CD4-positive, alpha-beta memory T cell (primary cell): ENCODE data around the gene ANGPTL8. TPM values are rescaled to one million over a fixed set of nuclear protein-coding genes. Genes with fewer than 3 reads are reported as not detected.

Source experiments
- CTCF ChIA-PET: fragments of 350-600 bp; sonication (Branson Sonifier 250); formaldehyde crosslinking; loops from one replicate; lab custom pipeline; 2021; ENCODE audit warnings: inconsistent platforms; ENCODE audit not compliant: partially characterized antibody; lab: Charles Lee
- POLR2A ChIA-PET: fragments of 350-600 bp; sonication (Branson Sonifier 250); formaldehyde crosslinking; loops from one replicate; lab custom pipeline; 2021; ENCODE audit not compliant: partially characterized antibody; lab: Charles Lee
- DNase-seq, 5 donors: peaks; one replicate each; pipeline versions ENCODE4 v3.0.0 to v3.0.0-alpha.2; 2020 to 2022; ENCODE audit warnings: mixed read lengths in 1 of 5
- H3K27ac ChIP-seq: one replicate; pipeline ENCODE4 v1.7.0; 2013; ENCODE audit warnings: low read depth, low read length
- H3K27me3 ChIP-seq: 2 replicates; pipeline ENCODE4 v1.7.0; 2013; ENCODE audit warnings: mild to moderate bottlenecking, low read length, moderate library complexity; ENCODE audit not compliant: insufficient read depth
- H3K36me3 ChIP-seq: 2 replicates; pipeline ENCODE4 v1.7.0; 2013; ENCODE audit warnings: mild to moderate bottlenecking, low read length, moderate library complexity; ENCODE audit not compliant: insufficient read depth
- H3K4me1 ChIP-seq: 2 replicates; pipeline ENCODE4 v1.7.0; 2013; ENCODE audit warnings: mild to moderate bottlenecking, low read length, moderate library complexity; ENCODE audit not compliant: insufficient read depth
- H3K4me3 ChIP-seq, 2 donors: one replicate each; pipeline ENCODE4 v1.7.0; 2013; ENCODE audit warnings: low read length in 2 of 2, mild to moderate bottlenecking in 1 of 2
- H3K9me3 ChIP-seq, 2 donors: one replicate each; pipeline ENCODE4 v1.7.0; 2013; ENCODE audit warnings: low read length in 2 of 2, control low read depth in 1 of 2; ENCODE audit not compliant: control insufficient read depth in 1 of 2
- H3K27ac Mint-ChIP-seq, 7 donors: one replicate each; pipeline ENCODE4 v1.8.0; 2020 to 2021; ENCODE audit warnings: mixed read lengths in 7 of 7, mild to moderate bottlenecking in 6 of 7, inconsistent platforms in 3 of 7, moderate library complexity in 3 of 7
- H3K27me3 Mint-ChIP-seq, 2 donors: one replicate each; pipeline ENCODE4 v1.8.0; 2020 to 2021; ENCODE audit warnings: mixed read lengths in 2 of 2
- H3K36me3 Mint-ChIP-seq, 2 donors: one replicate each; pipeline ENCODE4 v1.8.0; 2020 to 2021; ENCODE audit warnings: mixed read lengths in 2 of 2, inconsistent platforms in 1 of 2, mild to moderate bottlenecking in 1 of 2
- H3K4me1 Mint-ChIP-seq, 4 donors: one replicate each; pipeline ENCODE4 v1.8.0; 2020 to 2021; ENCODE audit warnings: mixed read lengths in 4 of 4, mild to moderate bottlenecking in 1 of 4
- H3K4me3 Mint-ChIP-seq, 8 donors: one replicate each; pipeline ENCODE4 v1.8.0; 2020 to 2021; ENCODE audit warnings: mixed read lengths in 8 of 8, mild to moderate bottlenecking in 7 of 8, moderate library complexity in 6 of 8, inconsistent platforms in 3 of 8
- H3K9me3 Mint-ChIP-seq, 8 donors: one replicate each; pipeline ENCODE4 v1.8.0; 2020 to 2021; ENCODE audit warnings: mixed read lengths in 8 of 8, mild to moderate bottlenecking in 5 of 8, inconsistent platforms in 3 of 8, moderate library complexity in 1 of 8
- intact Hi-C: fragments of 100-400 bp; cut with micrococcal nuclease; formaldehyde crosslinking; loops from one replicate; pipeline ENCODE4 v1.15.1; 2023
- polyA plus RNA-seq, 2 donors: library from polyadenylated mRNA; unstranded; fragments of 300-500 nt; fragmentation: Illumina TruSeq; gene quantifications; one replicate each; pipeline ENCODE4 v1.2.3, GENCODE V29; 2021
- total RNA-seq, 2 experiments: library from RNA; stranded (reverse); gene quantifications; one replicate each; pipeline ENCODE4 v1.2.3, GENCODE V29; 2021

Gene ANGPTL8
- total and polyA plus RNA-seq, 4 experiments from 2014 or later: not detected

GRCh38 chr19:11281356-11282049, 42.1 kb downstream of the ANGPTL8 start:
- intact Hi-C loops: no loop called here
- Histone ChIP-seq H3K4me3 (no peak overlapping the region), H3K27ac (no peak overlapping the region), H3K27me3 (no peaks in the 10 kb centered on the region), H3K36me3 (no peaks in the 10 kb centered on the region), H3K9me3 (no peaks in the 10 kb centered on the region), H3K4me1 (peaks cover 20% of the 10 kb centered on the region)
- no peak overlapping the region for H3K4me3 Mint-ChIP-seq
- H3K9me3 Mint-ChIP-seq: peaks cover 0 to 22% (median 10%) of the 10 kb centered on the region in 8 donors
- DNase-seq: no peak
- ChIA-PET POLR2A (no interaction called here), CTCF (interaction anchor here (0.5 kb wide), 1 partner anchor 41 kb away, joined by 3 read pairs; no protein-coding TSS in a partner anchor)
- no peak overlapping the region for H3K27ac Mint-ChIP-seq
- H3K36me3 Mint-ChIP-seq: peaks cover 0 to 5% of the 10 kb centered on the region in 2 donors
- H3K27me3 Mint-ChIP-seq: peaks cover 10 to 17% of the 10 kb centered on the region in 2 donors
- peaks cover 7 to 13% (median 11%) of the 10 kb centered on the region in 4 donors for H3K4me1 Mint-ChIP-seq

GRCh38 chr19:11284515-11284914, 45.1 kb downstream of the ANGPTL8 start:
- no peak for DNase-seq
- H3K4me1 Mint-ChIP-seq: peaks cover 6 to 10% (median 8%) of the 10 kb centered on the region in 4 donors
- Histone ChIP-seq H3K4me1 (peaks cover 12% of the 10 kb centered on the region), H3K9me3 (no peaks in the 10 kb centered on the region), H3K27ac (no peak overlapping the region), H3K27me3 (no peaks in the 10 kb centered on the region), H3K4me3 (no peak overlapping the region), H3K36me3 (no peaks in the 10 kb centered on the region)
- H3K9me3 Mint-ChIP-seq: peaks cover 0 to 10% (median 4%) of the 10 kb centered on the region in 8 donors
- POLR2A ChIA-PET: no interaction called here
- no peak overlapping the region for H3K27ac Mint-ChIP-seq
- no peak overlapping the region for H3K4me3 Mint-ChIP-seq
- CTCF ChIA-PET: interaction anchor here (0.8 kb wide), 1 partner anchor 307 kb away, joined by 3 read pairs; no protein-coding TSS in a partner anchor
- H3K27me3 Mint-ChIP-seq: peaks cover 12 to 25% of the 10 kb centered on the region in 2 donors
- peaks cover 0 to 5% of the 10 kb centered on the region in 2 donors for H3K36me3 Mint-ChIP-seq
- intact Hi-C loops: no loop called here

- no peak overlapping the region for H3K27ac Mint-ChIP-seq
- POLR2A ChIA-PET: no interaction called here
Measured at GRCh38 chr19:11286312-11286974, 47.0 kb downstream of the ANGPTL8 start.

GRCh38 chr19:11288349-11288748, 48.9 kb downstream of the ANGPTL8 start:
- Histone ChIP-seq H3K9me3 (no peaks in the 10 kb centered on the region), H3K4me1 (peaks cover 1% of the 10 kb centered on the region), H3K36me3 (no peaks in the 10 kb centered on the region), H3K27ac (no peak overlapping the region), H3K4me3 (no peak overlapping the region), H3K27me3 (no peaks in the 10 kb centered on the region)
- CTCF ChIA-PET: no interaction called here
- Mint-ChIP-seq H3K4me3 (no peak overlapping the region), H3K36me3 (no peaks in the 10 kb centered on the region), H3K27ac (no peak overlapping the region), H3K9me3 (no peaks in the 10 kb centered on the region), H3K27me3 (peaks cover 15% of the 10 kb centered on the region in 2 donors), H3K4me1 (peaks cover 0 to 1% (median 0%) of the 10 kb centered on the region in 4 donors)
- intact Hi-C loops: no loop called here
- no peak for DNase-seq
- POLR2A ChIA-PET: no interaction called here

More at GRCh38 chr19:11286312-11286974, 47.0 kb downstream of the ANGPTL8 start:
- no peaks in the 10 kb centered on the region for H3K27me3 ChIP-seq
- no peaks in the 10 kb centered on the region for H3K4me1 ChIP-seq
- Mint-ChIP-seq H3K27me3 (peaks cover 14 to 19% of the 10 kb centered on the region in 2 donors), H3K4me3 (no peak overlapping the region), H3K4me1 (peaks cover 0 to 3% (median under 1%) of the 10 kb centered on the region in 4 donors), H3K9me3 (peaks cover 0 to 3% (median 0%) of the 10 kb centered on the region in 8 donors), H3K36me3 (no peaks in the 10 kb centered on the region)
- no peak overlapping the region for H3K4me3 ChIP-seq
- no peaks in the 10 kb centered on the region for H3K9me3 ChIP-seq
- no peaks in the 10 kb centered on the region for H3K36me3 ChIP-seq
- no peak overlapping the region for H3K27ac ChIP-seq
- DNase-seq: no peak
- intact Hi-C loops: no loop called here
- CTCF ChIA-PET: interaction anchor here (0.9 kb wide), 1 partner anchor 160 kb away, joined by 4 read pairs; no protein-coding TSS in a partner anchor

GRCh38 chr19:11290256-11290655, 50.8 kb downstream of the ANGPTL8 start:
- Mint-ChIP-seq H3K4me1 (peaks cover 4 to 8% (median 7%) of the 10 kb centered on the region in 4 donors), H3K27me3 (peaks cover 15 to 16% of the 10 kb centered on the region in 2 donors), H3K27ac (no peak overlapping the region), H3K9me3 (no peaks in the 10 kb centered on the region), H3K36me3 (no peaks in the 10 kb centered on the region), H3K4me3 (no peak overlapping the region)
- no peak overlapping the region for H3K4me3 ChIP-seq
- ChIA-PET POLR2A (no interaction called here), CTCF (interaction anchor here (1.3 to 9.0 kb wide), 2 partner anchors 46 to 192 kb away, joined by 3 to 56 read pairs; no protein-coding TSS in a partner anchor)
- no peaks in the 10 kb centered on the region for H3K36me3 ChIP-seq
- DNase-seq: no peak
- no peaks in the 10 kb centered on the region for H3K27me3 ChIP-seq
- H3K4me1 ChIP-seq: peaks cover 8% of the 10 kb centered on the region
- H3K9me3 ChIP-seq: no peaks in the 10 kb centered on the region
- no peak overlapping the region for H3K27ac ChIP-seq
- intact Hi-C loops: no loop called here

- Mint-ChIP-seq H3K4me1 (peaks cover 4 to 8% (median 7%) of the 10 kb centered on the region in 4 donors), H3K9me3 (no peaks in the 10 kb centered on the region), H3K27me3 (peaks cover 15 to 19% of the 10 kb centered on the region in 2 donors), H3K27ac (no peak overlapping the region), H3K4me3 (no peak overlapping the region), H3K36me3 (no peaks in the 10 kb centered on the region)
- no peak overlapping the region for H3K27ac ChIP-seq
- no peaks in the 10 kb centered on the region for H3K27me3 ChIP-seq
- no peaks in the 10 kb centered on the region for H3K36me3 ChIP-seq
- CTCF ChIA-PET: interaction anchor here (9.0 kb wide), 1 partner anchor 191 kb away, joined by 56 read pairs; no protein-coding TSS in a partner anchor
- H3K9me3 ChIP-seq: no peaks in the 10 kb centered on the region
- no peak overlapping the region for H3K4me3 ChIP-seq
- peaks cover 8% of the 10 kb centered on the region for H3K4me1 ChIP-seq
- no peak for DNase-seq
- POLR2A ChIA-PET: no interaction called here
- intact Hi-C loops: no loop called here
Measured at GRCh38 chr19:11291415-11291814, 52.0 kb downstream of the ANGPTL8 start.
